GM21447 (cell line): ENCODE data around the gene MAOB.

Source experiments
- ATAC-seq: cut with Tn5 transposase; IDR thresholded peaks from one replicate; pipeline ENCODE4 v1.9.1; 2021; ENCODE audit not compliant: unreplicated experiment

Gene MAOB

DNA sequence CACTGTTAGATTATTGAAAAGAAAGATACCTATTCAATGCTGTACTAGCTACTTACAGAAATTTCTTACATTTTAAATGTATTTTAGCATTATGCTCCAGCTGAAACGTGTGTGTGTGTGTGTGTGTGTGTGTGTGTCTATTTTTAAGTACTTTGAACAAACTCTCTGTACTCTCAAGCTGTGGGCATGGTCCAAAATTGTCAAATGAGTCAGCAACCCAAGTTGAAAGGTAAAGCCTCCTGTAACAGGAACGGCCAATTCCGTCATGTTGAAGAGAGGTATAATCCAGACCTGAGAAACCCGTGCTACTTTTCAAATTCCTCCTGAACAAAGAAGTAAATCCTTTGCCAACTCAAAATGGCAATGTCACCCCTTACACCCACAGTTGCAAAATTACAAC is 20.5 kb downstream of the MAOB start:
- ATAC-seq, result no peak

DNA sequence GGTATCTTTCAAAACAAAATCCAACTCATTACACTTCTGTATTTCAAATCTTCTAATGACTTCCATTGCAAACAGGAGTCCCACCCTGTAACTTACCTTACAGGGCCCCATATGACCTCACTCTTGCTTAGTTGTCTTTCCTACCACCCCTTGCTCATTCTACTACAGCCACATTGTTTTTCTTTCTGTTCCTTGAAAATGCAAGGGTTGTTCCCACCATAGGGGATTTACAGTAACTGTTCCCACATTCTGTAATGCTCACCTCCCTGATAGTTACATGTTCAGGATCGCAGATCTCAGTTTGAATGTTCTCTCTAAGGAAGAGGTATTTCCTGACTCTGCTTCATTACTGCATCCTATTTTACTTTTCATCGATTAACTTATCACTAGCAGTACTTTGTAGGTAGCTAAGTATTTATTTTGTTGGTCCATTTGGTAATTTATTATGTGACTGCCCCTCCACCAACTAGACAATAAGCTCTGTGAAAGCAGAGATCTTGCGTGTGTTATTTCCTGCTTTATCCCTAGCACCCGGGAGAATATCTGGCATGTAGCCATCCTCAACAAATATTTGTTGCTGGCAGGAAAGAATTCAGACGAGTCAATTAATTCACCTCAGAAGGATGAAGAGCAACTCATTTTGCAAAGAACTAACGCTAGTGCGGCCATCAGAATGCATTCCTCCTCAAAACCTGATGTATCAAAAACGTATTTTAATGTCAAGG is 21.4 kb downstream of the MAOB start:
- no peak for ATAC-seq

DNA sequence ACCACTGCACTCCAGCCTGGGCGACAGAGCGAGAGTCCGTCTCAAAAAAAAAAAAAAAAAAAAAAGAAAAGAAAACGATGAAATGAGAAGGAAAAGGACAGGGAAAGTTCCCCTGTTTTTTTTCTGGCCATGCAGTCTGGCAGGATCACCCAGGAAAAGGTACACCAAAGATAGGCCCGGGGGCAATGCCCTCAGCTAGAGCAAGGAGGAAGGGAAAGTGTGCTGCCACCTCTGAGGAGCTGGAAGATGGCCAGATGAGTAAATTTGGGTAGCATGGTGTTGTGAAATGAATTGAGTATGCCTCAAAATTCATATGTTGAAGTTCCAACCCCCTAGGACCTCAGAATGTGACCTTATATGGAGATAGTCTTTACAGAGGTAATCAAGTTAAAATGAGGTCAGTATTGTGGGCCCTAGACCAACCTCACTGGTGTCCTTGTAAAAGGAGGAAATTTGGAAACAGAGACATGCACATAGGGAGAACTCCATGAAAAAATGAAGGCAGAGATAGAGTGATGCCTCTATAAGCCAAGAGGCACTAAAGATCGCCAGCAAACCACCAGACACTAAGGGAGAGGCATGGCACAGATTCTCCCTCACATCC is 28.9 kb downstream of the MAOB start:
- no peak for ATAC-seq

DNA sequence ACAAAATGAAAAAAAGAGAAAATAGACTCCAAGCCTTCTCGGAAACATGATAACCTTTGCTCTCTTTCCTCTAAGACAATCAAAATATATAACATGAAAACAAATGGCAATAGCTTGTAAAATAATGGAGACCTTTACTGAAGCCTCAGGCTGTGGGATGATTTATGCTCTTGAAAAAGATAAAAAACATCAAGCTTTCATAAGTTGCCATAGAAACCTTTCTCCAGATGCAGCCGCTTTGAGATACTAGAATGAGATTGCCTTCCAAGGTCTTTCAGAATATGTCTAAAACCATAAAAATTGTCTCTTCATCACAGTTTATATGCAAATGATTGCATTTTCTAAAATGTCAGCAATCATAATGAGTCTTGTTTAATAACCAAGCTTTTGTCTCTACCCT is 31.6 kb downstream of the MAOB start:
- no peak for ATAC-seq

DNA sequence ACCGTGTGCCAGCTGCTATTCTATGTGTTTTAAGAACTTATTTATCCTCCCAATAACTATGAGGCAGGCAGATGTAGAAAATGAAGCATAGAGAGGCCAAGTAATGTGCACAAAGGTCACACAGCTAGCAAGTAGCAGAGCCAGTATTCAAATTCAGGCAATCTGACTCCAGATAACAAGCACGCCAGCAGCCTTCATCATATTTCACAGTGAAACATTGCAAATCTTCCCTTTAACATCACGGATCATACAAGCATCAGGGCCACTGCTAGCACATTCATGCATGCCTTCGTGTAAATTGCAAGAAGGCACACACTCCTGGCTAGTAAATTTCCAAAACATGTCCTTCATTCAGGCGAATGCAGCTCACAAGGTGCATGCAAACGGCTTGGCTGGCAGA is 33.1 kb downstream of the MAOB start:
- no peak for ATAC-seq

DNA sequence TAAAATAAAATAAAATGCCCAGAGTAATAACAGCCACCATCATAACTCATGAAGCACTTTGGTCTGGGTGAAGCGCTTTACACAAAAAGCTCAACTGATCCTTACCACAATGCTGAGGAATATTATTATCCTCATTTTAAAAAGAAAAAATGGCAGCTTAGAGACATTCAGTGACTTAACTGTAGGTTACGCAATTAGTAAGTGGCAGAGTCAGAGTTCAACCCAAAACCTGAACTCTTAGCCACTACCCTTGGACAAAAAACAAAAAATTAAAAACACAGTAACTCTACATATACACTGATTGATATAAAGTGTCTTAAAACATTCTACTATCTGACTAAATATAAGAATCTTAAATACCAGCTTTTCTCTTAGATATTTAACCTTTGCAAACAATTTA is 34.9 kb downstream of the MAOB start:
- ATAC-seq, result no peak

DNA sequence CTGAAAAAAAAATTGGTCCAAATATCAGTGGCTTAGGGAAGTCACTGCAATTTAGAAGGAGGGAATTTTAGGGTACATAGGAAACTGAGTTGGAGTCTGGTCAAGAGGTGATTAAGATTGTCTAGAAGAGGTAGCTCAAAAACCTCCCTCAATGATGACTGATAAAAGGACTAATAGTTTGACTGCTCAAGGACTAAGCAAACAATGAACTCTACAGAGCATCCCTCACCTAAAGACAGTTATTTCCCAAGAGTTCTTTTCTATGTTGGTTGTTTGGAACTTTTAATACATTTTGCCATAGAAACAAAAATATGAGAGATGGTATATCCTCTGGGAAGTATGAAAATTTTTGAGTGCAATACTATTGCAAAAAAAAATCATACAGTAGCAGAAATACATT is 35.7 kb downstream of the MAOB start:
- no peak for ATAC-seq

DNA sequence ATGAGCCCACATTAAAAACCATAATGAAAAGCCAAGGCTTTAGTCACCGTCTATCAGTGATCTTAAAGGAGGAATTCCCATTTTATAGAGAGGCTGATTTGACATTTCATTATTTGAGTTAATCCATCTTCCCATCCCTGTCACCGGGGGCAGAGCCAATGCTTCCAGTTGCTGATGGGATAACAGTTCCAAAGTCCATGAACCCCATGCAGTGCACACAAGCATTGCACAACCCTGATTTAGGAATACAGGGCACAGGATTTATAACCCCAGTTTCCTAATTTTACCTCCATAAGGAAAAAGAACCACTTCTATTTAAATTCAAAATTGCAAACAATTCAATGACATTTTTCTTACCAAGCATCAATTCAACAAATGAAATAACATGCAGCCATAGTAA is 36.5 kb downstream of the MAOB start:
- no peak for ATAC-seq

DNA sequence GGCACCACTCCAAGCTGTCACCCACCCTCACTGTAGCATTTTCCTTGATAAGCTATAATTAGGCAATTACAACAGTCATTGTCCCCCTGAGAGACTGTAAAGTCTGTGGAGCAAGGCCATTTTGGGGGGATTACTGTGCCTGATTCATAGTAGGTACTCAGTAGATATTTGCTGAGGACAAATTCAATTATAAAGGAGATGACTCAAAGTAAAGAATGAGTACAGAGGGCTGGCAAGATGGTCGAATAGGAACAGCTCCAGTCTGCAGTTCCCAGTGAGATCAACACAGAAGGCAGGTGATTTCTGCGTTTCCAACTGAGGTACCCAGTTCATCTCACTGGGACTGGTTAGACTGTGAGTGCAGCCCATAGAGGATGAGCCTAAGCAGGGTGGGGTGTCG is 42.0 kb downstream of the MAOB start:
- ATAC-seq, result no peak

DNA sequence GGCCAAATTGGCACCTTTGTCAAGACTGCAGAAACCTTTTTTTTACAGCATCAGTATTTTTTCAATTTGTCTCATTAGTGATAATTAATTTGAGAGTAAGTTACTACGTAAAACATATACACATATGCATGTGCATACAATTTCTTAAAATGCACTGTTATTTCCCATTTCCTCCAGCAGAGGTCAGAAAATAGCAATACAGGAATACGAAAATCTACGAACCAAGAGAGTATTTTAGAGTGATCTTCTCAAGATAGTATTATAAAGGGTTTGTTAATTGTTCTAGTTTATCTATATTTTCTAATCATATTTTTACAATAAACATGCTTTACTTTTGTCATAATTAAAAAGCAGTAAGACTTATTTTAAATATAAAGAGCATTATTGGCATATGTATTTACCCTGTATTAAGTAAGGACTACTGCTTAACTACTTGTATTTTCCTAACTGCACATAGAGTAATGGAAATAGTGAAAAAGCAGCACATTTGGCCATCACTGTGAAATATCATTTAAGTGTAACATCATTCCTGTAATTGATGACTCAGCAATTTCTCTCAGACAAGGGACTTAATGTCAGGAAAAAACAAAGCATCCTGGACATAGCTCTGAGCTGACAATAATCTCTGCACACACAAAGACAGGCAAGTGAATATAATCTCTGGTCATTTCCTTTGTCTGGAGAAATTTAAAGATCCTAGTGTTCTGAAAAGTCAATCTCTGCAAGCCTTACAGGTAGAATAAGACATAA is 45.6 kb downstream of the MAOB start:
- no peak for ATAC-seq

DNA sequence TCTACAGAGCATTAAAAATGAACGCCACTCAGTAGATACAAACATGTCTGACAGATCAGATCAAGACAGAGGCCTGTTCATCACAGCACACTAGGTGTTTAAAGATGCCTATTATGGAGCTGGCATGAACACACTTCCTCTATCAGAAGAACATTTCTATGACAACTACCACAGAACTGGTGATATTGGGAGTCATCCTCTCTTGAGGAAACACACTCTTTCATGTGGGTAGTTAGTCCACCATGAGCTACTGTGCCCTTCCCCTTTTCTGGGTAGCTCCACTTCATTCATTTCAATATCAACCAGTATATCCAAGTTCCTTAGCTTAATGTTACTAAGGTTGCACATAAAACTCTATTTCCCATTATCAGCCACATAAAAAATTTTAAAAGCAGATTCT is 46.7 kb downstream of the MAOB start:
- ATAC-seq, result no peak

DNA sequence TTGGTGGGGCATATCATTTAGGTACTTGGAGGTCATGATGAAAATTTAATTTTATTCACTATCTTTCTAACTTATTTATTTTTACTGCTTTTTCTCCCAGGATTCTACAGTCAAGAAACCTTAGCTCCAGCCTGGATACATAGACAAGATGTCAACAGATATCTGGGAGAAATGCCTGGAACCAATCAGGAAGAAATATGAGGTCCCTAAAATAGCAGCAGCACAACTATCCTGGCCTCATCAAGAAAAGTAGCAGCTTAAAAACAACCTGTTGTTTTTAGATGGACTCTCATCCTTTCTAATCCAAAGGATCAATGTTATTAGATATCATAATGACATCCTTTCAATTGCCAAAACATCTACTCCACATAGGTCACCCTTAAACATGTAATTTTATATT is 54.5 kb downstream of the MAOB start:
- ATAC-seq, result no peak

DNA sequence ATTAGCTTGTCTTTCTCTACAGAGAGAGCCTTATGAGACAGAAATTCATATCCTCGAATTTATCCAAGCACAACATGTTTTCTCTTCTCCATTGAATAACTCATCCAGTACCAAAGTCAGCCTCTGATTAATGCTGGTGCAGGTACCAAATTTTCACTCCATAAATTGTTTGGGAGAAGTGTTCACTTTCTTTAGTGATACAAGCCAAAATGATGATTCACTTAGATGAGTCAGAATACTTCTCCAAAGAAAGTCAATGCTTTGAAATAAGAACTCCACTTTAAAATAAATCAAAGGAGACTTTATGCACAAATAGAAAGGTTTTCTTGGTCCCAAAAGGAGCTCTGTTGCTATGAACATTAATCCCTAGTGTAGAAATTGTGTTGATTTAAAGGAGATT is 60.2 kb downstream of the MAOB start:
- ATAC-seq, result no peak

DNA sequence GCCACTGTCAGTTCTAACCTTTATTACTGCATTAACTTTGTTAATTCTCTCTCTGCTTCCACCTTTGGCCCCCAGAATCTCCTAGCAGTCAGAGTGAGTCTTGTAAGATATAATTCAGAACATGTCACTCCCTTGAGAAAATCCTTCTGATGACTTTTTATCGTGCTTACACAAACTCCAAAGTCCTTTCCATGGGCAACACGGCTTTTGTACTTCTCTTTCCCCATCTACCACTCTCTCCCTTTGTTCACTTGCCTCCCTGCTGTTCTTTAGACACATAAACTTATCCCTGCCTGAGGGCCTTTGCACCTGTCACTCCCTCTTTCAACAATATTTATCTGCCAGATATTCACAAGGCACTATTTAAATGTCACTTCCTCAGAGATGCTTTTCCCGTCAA is 64.8 kb downstream of the MAOB start:
- ATAC-seq, result no peak

DNA sequence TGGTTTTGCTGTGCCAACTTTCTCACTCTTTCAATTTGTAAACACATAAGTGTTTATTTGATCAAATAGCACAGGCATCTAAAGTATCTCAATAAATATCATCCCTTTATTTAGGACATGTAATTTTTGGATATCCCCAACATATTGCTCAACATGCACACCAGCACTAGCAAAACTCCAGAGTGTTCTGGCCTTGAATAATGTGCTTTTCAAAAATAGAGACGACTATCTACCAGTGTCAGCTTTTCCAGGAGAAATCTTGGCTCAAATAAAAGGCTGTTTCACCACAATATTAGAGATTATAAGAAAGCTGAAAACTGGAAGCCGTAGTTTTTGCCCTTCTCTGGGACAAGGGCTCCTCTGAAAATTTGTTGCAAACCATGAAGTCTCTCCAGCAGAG is 67.0 kb downstream of the MAOB start:
- no peak for ATAC-seq

DNA sequence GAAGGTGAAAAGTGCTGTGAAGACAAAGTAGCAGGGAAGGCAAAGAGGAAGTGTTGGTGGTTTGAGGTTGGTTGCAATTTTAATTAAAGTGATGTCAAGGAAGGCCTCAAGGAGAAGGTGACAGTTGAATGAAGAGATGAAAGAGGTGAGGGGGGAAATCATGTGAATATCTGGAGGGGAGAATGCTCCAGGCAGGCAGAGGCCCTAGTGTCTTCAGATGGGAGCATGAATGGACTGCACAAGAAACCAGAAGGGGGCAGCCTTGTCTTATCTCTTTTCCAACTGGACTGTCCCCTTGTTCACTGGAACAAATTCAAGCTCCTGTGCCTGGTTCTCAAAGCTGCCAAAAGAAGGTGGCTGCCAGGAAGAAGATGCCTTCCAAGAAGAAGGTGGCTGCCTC is 68.4 kb downstream of the MAOB start:
- ATAC-seq, result no peak

DNA sequence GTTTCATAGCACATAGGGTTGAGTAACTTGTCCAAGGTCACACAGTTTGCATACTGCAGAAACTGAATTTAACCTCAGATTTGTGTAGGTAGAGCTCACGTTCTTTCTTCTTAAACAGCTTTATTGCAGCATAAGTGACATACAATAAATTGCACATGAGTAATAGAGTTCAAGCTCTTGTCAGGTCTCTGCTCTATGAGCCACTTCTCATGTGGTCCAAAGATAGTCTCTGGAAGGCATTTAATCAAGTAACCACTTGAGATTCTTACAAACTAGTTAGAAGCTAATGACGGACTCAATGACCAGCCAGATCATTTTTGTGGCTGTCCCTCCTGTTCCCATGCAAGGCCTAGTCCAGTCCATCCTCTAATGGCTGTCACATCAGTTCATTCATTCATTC is 68.9 kb downstream of the MAOB start:
- no peak for ATAC-seq

DNA sequence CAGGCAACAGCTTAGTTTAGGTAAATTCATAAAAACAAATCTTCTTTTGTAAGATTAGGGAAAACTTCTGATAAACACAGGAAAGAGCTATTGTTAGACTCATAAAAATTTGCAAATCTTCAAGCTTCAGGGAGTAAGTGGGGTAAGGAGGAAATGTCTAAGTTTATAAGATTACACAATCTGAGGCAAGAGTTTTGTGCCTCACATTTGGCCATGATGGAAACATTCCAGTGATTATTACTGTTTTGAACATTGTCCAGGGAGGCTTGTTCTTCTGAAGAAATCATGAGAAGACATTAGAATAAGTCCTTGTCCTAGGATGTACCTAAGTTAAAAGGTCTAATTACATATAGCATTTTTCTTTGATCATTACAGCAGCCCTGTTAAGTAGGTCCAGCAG is 72.8 kb downstream of the MAOB start:
- no peak for ATAC-seq

DNA sequence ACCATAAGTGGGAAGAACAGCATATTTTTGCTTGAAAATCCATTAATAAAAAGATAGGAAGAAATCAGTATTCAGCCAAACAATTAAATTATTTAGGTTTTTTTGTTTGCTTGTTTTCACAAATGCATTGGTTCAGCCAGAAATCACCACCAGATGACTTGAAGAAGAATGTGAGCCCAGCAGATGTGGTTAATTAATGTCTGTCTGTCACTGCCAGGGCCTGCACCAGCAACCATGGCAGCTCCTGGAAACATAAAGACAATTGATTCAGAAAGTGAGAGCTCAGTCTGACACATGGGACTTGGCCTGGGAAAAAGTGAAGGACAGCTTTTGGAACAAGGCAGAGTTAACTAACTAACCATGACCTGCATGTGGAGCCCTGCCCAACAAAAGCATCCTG is 74.0 kb downstream of the MAOB start:
- ATAC-seq, result no peak

DNA sequence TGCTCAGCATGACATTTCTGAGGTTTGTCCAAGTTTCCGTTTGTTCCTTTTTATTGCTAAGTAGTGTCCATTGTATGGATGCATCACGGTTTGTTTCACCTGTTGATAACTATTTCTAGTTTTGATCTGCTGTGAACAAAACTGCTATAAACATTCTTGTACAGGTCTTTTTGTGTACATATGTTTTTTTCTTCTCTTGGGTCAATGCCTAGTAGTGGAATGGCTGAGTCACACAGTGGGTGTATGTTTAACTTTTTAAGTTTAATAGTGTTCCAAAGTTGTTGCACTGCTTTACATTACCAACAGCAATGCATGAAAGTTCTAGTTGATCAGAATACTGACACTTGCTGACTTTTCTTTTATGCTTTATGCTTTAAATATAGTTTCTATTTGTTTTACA is 76.7 kb downstream of the MAOB start:
- no peak for ATAC-seq

DNA sequence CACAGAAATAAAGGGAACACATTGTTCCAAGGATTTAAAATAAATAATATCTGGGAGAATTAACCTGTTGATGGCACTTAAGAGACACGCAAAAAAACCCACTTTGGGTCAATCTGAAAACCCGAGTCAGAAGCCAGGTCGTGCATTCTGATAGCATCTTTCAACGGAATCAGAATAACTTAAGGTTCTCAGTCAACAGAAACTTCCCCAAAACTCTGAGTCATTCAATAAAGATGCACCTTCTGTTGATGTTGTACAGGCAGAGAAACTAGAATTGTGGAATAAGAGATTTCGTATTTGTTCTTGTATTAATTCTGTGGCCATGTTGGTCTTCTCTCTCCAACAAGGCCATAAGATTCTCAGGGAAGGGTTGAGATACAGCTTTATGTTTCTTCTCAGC is 78.2 kb downstream of the MAOB start:
- no peak for ATAC-seq

DNA sequence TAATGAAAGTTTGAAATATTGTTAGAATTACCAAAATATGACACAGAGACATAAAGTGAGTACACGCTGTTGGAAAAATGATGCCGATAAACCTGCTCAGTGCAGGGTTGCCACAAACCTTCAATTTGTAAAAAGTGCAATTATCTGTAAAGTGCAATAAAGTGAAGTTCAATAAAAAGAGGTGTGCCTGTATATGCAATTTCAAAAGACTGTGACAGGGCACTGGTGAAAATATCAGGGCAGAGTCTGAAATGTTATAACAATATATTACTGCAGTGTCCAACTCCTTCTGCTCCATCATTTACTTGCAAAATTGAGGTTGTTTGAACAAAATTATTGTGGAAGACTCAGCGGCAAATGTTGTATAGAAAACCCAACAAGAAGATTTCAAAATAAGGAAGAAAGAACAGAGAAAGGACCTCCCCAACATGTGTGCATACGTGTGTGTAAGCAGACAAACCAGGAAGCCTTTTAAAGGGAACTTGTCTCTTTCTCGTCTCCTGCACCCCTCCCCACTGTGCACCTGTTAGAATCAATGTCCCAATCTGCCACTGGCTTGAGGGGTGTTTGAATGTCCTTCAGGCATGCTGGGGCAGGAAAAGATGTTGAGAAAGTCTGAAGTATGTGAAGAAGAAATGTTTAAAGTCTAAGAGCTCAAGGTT is 96.2 kb downstream of the MAOB start:
- no peak for ATAC-seq
